ENCODE measurements around the gene TCF3. TPM values are rescaled to one million over a fixed set of nuclear protein-coding genes. Genes with fewer than 3 reads are reported as not detected.

Gene TCF3
- total and polyA plus RNA-seq, 9 donors: 17.0 to 85.3 (median 60.7) TPM

DNA sequence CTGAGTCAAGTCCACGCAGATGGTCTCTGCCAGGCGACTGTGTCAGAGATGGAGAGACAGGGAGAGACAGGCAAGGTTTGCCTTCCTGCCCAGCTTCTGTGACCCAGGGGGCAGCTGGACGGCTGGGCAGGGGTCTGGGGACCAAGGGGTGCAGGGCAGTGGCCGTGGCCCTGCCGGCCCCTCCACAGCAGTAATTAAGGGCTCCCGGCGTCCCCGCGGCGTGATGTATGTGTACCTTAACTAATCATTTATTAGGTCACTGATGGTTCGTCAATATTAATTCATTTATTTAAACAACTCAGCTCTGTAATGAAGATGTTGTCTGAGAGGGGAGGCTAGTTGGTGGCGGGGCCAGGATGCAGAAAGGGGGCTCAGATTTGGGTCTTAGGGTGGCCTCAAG lies 28.6 kb upstream of the TCF3 start:
- intact Hi-C loops (cut with DNase I): no loop called here

DNA sequence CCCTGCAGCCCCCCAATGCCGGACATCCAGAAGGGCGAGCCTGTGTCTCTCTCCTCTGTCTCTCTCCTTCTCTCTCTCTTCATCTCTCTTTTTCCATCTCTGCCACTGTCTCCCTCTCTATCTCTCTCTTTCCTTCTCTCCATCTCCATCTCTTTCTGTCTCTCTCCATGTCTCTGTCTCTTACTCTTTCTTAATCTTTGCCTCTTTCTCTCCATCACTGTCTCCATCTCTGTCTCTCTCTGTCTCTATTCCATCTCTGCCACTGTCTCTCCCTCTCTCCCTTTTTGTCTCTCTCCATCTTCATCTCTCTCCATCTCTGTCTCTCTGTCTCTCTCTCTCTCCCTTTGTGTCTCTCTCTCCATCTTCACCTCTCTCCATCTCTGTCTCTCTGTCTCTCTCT lies 25.7 kb upstream of the TCF3 start:
- no peaks in the 10 kb centered on the region for H3K4me1 ChIP-seq (ENCODE audit: insufficient read depth)
- 71 to 82% (median 76%) methylated on average over 2 of the region's 2 CpGs for WGBS, 3 donors
- DNase-seq: no peak
- H3K36me3 ChIP-seq: no peaks in the 10 kb centered on the region
- H3K27me3 ChIP-seq: peaks cover 13% of the 10 kb centered on the region
- H3K27ac ChIP-seq: no peak overlapping the region
- intact Hi-C loops (cut with DNase I): loop anchor here in 2 of 4 donors (5.0 to 10.0 kb wide), 4 partner anchors 123 to 274 kb away; no protein-coding TSS in a partner anchor
- no peaks in the 10 kb centered on the region for H3K9me3 ChIP-seq
- no peak overlapping the region for H3K4me3 ChIP-seq
- TF ChIP-seq POLR2A (IDR thresholded peaks at IDR 0.05) (no peak), EP300 (IDR thresholded peaks at IDR 0.05) (no peak)
- TF ChIP-seq, protein P1, sequence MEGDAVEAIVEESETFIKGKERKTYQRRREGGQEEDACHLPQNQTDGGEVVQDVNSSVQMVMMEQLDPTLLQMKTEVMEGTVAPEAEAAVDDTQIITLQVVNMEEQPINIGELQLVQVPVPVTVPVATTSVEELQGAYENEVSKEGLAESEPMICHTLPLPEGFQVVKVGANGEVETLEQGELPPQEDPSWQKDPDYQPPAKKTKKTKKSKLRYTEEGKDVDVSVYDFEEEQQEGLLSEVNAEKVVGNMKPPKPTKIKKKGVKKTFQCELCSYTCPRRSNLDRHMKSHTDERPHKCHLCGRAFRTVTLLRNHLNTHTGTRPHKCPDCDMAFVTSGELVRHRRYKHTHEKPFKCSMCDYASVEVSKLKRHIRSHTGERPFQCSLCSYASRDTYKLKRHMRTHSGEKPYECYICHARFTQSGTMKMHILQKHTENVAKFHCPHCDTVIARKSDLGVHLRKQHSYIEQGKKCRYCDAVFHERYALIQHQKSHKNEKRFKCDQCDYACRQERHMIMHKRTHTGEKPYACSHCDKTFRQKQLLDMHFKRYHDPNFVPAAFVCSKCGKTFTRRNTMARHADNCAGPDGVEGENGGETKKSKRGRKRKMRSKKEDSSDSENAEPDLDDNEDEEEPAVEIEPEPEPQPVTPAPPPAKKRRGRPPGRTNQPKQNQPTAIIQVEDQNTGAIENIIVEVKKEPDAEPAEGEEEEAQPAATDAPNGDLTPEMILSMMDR (IDR thresholded peaks at IDR 0.05): no peak

More for the DNA sequence above, 28.6 kb upstream of the TCF3 start:
- Histone ChIP-seq H3K4me1 (ENCODE audit: insufficient read depth) (no peaks in the 10 kb centered on the region), H3K4me3 (no peak overlapping the region), H3K27ac (no peak overlapping the region), H3K9me3 (no peaks in the 10 kb centered on the region), H3K36me3 (no peaks in the 10 kb centered on the region), H3K27me3 (peaks cover 6% of the 10 kb centered on the region)
- WGBS, 3 donors: 61 to 75% (median 66%) methylated on average over 12 of the region's 12 CpGs
- no peak for TF ChIP-seq EP300 (IDR thresholded peaks at IDR 0.05)
- TF ChIP-seq, protein P1 (IDR thresholded peaks at IDR 0.05): no peak
- no peak for TF ChIP-seq POLR2A (IDR thresholded peaks at IDR 0.05)
- no peak for DNase-seq

DNA sequence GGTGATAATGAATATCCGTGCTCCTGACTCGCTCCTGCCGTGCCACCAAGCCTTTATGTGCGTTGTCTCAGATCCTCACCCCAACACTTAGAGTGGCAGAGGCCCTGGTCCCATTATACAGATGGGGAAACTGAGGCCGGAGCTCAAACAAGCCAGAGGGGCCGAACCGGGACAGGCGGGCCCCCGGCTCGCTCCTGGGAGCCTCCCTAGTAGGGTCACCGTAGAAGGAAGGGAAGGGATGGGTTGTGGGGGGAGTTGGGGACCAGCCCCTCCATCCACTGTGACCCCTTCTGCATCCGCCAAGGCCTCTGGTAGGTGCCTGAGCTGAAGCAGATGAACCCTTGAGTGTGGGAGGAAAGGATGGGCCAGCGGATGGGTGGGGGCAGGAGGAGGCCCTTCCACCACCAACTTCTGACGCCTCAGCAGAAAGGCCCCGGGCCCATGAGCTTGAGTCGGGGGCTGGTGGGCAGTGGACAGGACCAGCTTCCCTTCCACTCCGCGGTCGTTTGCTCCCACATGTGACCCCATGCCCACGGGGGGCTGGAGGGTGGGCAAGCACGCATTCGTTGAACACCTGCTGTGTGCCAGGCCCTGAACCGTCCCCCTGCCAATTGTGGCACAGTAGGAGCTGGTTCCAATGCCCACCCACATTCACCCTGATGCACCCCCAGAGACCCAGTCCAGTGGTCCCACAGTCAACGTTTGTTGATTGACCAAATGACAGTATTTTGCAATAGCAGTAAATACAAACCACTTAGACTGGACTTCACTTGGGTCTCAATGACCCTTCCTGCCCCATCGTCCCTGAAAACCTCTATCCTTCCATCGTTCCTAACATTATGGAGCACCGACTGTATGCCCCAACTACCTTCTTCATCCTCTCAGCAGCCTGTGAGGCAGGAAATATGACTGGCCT lies 24.2 kb upstream of the TCF3 start:
- Histone ChIP-seq H3K27me3 (peaks cover 13% of the 10 kb centered on the region), H3K27ac (no peak overlapping the region), H3K9me3 (no peaks in the 10 kb centered on the region), H3K4me1 (ENCODE audit: insufficient read depth) (no peaks in the 10 kb centered on the region), H3K4me3 (no peak overlapping the region), H3K36me3 (no peaks in the 10 kb centered on the region)
- intact Hi-C loops (cut with DNase I): loop anchor here in 2 of 4 donors (5.0 to 10.0 kb wide), 4 partner anchors 122 to 276 kb away; no protein-coding TSS in a partner anchor
- TF ChIP-seq EP300 (IDR thresholded peaks at IDR 0.05): no peak
- no peak for TF ChIP-seq POLR2A (IDR thresholded peaks at IDR 0.05)
- TF ChIP-seq, protein P1 (IDR thresholded peaks at IDR 0.05): no peak
- DNase-seq: no peak
- 31 to 38% (median 34%) methylated on average over 24 to 27 of the region's 27 CpGs for WGBS, 3 donors

DNA sequence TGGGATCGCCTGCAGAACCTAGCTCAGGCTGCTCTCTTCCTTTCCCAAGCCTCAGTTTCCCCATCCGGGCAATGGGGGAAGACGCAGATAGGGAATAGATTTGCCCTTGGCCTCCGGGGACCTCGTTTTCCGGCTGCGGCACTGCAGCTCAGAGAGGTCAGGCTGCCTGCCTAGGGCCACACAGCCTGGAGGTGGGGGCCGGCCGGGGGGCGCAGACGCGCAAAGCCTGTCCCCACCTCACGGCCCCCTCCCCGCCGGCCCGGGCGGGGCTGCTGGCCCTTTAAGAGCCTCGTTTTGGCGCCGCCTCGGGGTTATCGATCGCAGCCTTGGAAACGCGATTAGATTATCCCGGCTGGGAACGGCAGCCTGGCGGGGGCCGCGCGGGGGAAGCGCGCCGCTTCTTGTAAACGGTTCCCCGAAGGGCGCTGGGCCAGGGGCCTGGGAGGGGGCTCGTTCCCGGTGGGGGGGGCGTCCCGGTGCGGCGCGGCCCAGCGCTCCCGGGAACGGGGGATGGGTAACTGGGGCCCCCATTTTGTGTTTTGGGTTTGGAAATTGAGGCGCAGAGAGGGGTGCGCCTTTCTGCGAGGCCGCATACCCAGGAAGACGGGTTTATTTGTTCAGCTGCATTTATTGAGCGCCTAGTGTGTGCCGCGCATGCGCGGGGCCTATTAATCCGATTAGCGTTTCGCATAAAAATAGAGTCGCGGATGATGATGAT lies 23.4 kb upstream of the TCF3 start:
- TF ChIP-seq POLR2A (IDR thresholded peaks at IDR 0.05) (no peak), EP300 (IDR thresholded peaks at IDR 0.05) (no peak)
- TF ChIP-seq, protein P1 (IDR thresholded peaks at IDR 0.05): no peak
- no peaks in the 10 kb centered on the region for H3K36me3 ChIP-seq
- H3K4me1 ChIP-seq (ENCODE audit: insufficient read depth): no peaks in the 10 kb centered on the region
- H3K27me3 ChIP-seq: peaks cover 13% of the 10 kb centered on the region
- 3 to 6% (median 6%) methylated on average over 25 to 62 of the region's 62 CpGs for WGBS, 3 donors
- no peaks in the 10 kb centered on the region for H3K9me3 ChIP-seq
- DNase-seq: no peak
- no peak overlapping the region for H3K27ac ChIP-seq
- intact Hi-C loops (cut with DNase I): loop anchor here in 2 of 4 donors (5.0 to 10.0 kb wide), 4 partner anchors 121 to 277 kb away; no protein-coding TSS in a partner anchor
- H3K4me3 ChIP-seq: no peak overlapping the region
